Gastroesophageal sphincter (tissue), 4 donors: ENCODE results near the gene EXOG. TPM values are rescaled to one million over a fixed set of nuclear protein-coding genes. Genes with fewer than 3 reads are reported as not detected.

Experiments used
- ATAC-seq: fragments of 150-250 bp; one replicate; pipeline ENCODE4 v1.9.1; 2016; ENCODE audit warnings: mild to moderate bottlenecking, moderate library complexity
- H3K27ac ChIP-seq, 4 donors: fragments of 200-600 bp; sonication (generic) in 3 of 4; 1 replicate in 3 of 4; 2 replicates in 1 of 4; pipeline ENCODE4 v1.5.1; 2016 to 2019
- H3K27me3 ChIP-seq: fragments of 200-600 bp; sonication (generic); one replicate; pipeline ENCODE4 v1.5.1; 2019
- H3K36me3 ChIP-seq, 2 donors: fragments of 200-600 bp; sonication (generic); one replicate each; pipeline ENCODE4 v1.5.1; 2019; ENCODE audit warnings: control low read depth in 1 of 2
- H3K4me1 ChIP-seq, 3 donors: fragments of 200-600 bp; sonication (generic); 1 replicate in 2 of 3; 2 replicates in 1 of 3; pipeline ENCODE4 v1.5.1; 2016 to 2019; ENCODE audit warnings: control low read depth in 2 of 3
- H3K4me3 ChIP-seq, 2 donors: fragments of 200-600 bp; sonication (generic); one replicate each; pipeline ENCODE4 v1.5.1; 2019; ENCODE audit warnings: mild to moderate bottlenecking in 1 of 2, moderate library complexity in 1 of 2
- H3K9me3 ChIP-seq, 3 donors: fragments of 200-600 bp; sonication (generic); one replicate each; pipeline ENCODE4 v1.5.1; 2017 to 2019; ENCODE audit warnings: control low read depth in 2 of 3
- CTCF ChIP-seq, 4 experiments: fragments of 200-600 bp in 2 of 4; fragments of 450-650 bp in 2 of 4; sonication (generic) in 1 of 4; IDR thresholded peaks; one replicate each; pipeline ENCODE4 v1.5.1; 2017 to 2019; ENCODE audit warnings: antibody characterized with exemption in 4 of 4, mild to moderate bottlenecking in 2 of 4, moderate library complexity in 2 of 4
- EP300 ChIP-seq: sonication (generic); formaldehyde crosslinking; IDR thresholded peaks from one replicate; pipeline ENCODE4 v1.6.1; 2017; ENCODE audit warnings: antibody characterized with exemption, mild to moderate bottlenecking
- POLR2A ChIP-seq, 2 donors: fragments of 450-650 bp; IDR thresholded peaks; one replicate each; pipeline ENCODE4 v1.6.1; 2017; ENCODE audit warnings: antibody characterized with exemption in 2 of 2, mild to moderate bottlenecking in 2 of 2, moderate library complexity in 1 of 2
- POLR2AphosphoS5 ChIP-seq: sonication (generic); formaldehyde crosslinking; IDR thresholded peaks from one replicate; pipeline ENCODE4 v1.6.1; 2017; ENCODE audit warnings: antibody characterized with exemption
- WGBS, 2 donors: methylation state at CpG; one replicate each; pipeline ENCODE4 v1.1.5; 2018; ENCODE audit warnings: low coverage in 1 of 2; 5-methylcytosine and 5-hydroxymethylcytosine counted together
- total RNA-seq, 4 donors: library from RNA; depleted of rRNA; stranded (reverse); fragments of >200 nt; gene quantifications; one replicate each; pipeline ENCODE4 v1.1.0, GENCODE V29; 2016

Gene EXOG
- total RNA-seq, 4 donors from 2014 or later = 10.5 to 38.3 (median 19.3) TPM

GRCh38 chr3:38493031-38493430 is 3.1 kb upstream of the EXOG start:
- TF ChIP-seq POLR2A (IDR thresholded peaks at IDR 0.05) = no peak
- TF ChIP-seq POLR2AphosphoS5 = no peak
- TF ChIP-seq EP300 = no peak
- no peak for TF ChIP-seq CTCF (IDR thresholded peaks at IDR 0.05)
- Histone ChIP-seq H3K27ac (peak overlapping the region in 1 of 4 donors; percentile 56), H3K36me3 (no peaks in the 10 kb centered on the region), H3K4me3 (no peak overlapping the region), H3K9me3 (no peaks in the 10 kb centered on the region), H3K4me1 (peaks cover 0 to 24% (median 0%) of the 10 kb centered on the region in 3 donors), H3K27me3 (no peaks in the 10 kb centered on the region)
- ATAC-seq = no peak
- 41 to 54% methylated on average over 4 of the region's 4 CpGs for WGBS, 2 donors

GRCh38 chr3:38497031-38497430 is 891 bp downstream of the EXOG start:
- H3K27ac ChIP-seq = peak overlapping the region in 1 of 4 donors; percentile 86

GRCh38 chr3:38500688-38501417 is 4.7 kb downstream of the EXOG start:
- no peak for ATAC-seq

More at GRCh38 chr3:38497031-38497430, 891 bp downstream of the EXOG start:
- ATAC-seq = no peak
- no peaks in the 10 kb centered on the region for H3K9me3 ChIP-seq
- H3K4me3 ChIP-seq = peak overlapping the region; percentile 64 to 95
- H3K4me1 ChIP-seq = peaks cover 0 to 25% (median 4%) of the 10 kb centered on the region in 3 donors
- TF ChIP-seq CTCF (IDR thresholded peaks at IDR 0.05) = no peak
- TF ChIP-seq POLR2A (IDR thresholded peaks at IDR 0.05) = no peak
- TF ChIP-seq POLR2AphosphoS5 = no peak
- TF ChIP-seq EP300 = no peak
- no peaks in the 10 kb centered on the region for H3K27me3 ChIP-seq
- WGBS, 2 donors = 22 to 28% methylated on average over 4 of the region's 4 CpGs
- peaks cover 0 to 19% of the 10 kb centered on the region in 2 donors for H3K36me3 ChIP-seq

GRCh38 chr3:38507120-38507519 is 11.0 kb downstream of the EXOG start:
- Histone ChIP-seq H3K4me3 (no peak overlapping the region), H3K36me3 (peaks cover 0 to 95% of the 10 kb centered on the region in 2 donors), H3K4me1 (no peaks in the 10 kb centered on the region), H3K27me3 (no peaks in the 10 kb centered on the region), H3K9me3 (no peaks in the 10 kb centered on the region), H3K27ac (no peak overlapping the region)
- TF ChIP-seq EP300 (no peak), CTCF (IDR thresholded peaks at IDR 0.05) (no peak)
- 76 to 79% methylated on average over 2 of the region's 2 CpGs for WGBS, 2 donors
- ATAC-seq = no peak

More at GRCh38 chr3:38500688-38501417, 4.7 kb downstream of the EXOG start:
- TF ChIP-seq POLR2A (IDR thresholded peaks at IDR 0.05) (no peak), EP300 (no peak), POLR2AphosphoS5 (no peak), CTCF (IDR thresholded peaks at IDR 0.05) (no peak)
- H3K4me1 ChIP-seq = peaks cover 0 to 15% (median 4%) of the 10 kb centered on the region in 3 donors
- H3K27ac ChIP-seq = peak overlapping the region in 2 of 4 donors; percentile 51 to 63
- H3K9me3 ChIP-seq = no peaks in the 10 kb centered on the region
- no peaks in the 10 kb centered on the region for H3K27me3 ChIP-seq
- H3K4me3 ChIP-seq = no peak overlapping the region
- H3K36me3 ChIP-seq = peaks cover 0 to 58% of the 10 kb centered on the region in 2 donors
- 28 to 32% methylated on average over 2 of the region's 2 CpGs for WGBS, 2 donors

GRCh38 chr3:38509732-38510131 is 13.6 kb downstream of the EXOG start:
- 88 to 100% methylated on average over 1 to 2 of the region's 2 CpGs for WGBS, 2 donors
- Histone ChIP-seq H3K27ac (no peak overlapping the region), H3K27me3 (no peaks in the 10 kb centered on the region), H3K9me3 (no peaks in the 10 kb centered on the region), H3K4me1 (no peaks in the 10 kb centered on the region), H3K4me3 (no peak overlapping the region), H3K36me3 (peaks cover 0 to 93% of the 10 kb centered on the region in 2 donors)
- ATAC-seq = no peak
- TF ChIP-seq CTCF (IDR thresholded peaks at IDR 0.05) = no peak
- TF ChIP-seq EP300 = no peak
- TF ChIP-seq POLR2A (IDR thresholded peaks at IDR 0.05) = no peak
- TF ChIP-seq POLR2AphosphoS5 = no peak
